Gastroesophageal sphincter (tissue), 4 donors: Measurements from ENCODE around the gene PCBP4. TPM values are rescaled to one million over a fixed set of nuclear protein-coding genes. Genes with fewer than 3 reads are reported as not detected.
A peak's percentile ranks its signal among the peaks of the same experiment; 100 is the strongest.

Experiments used
- ATAC-seq: fragments of 150-250 bp; one replicate; pipeline ENCODE4 v1.9.1; 2016; ENCODE audit warnings: mild to moderate bottlenecking, moderate library complexity
- H3K27ac ChIP-seq, 4 donors: fragments of 200-600 bp; sonication (generic) in 3 of 4; 1 replicate in 3 of 4; 2 replicates in 1 of 4; pipeline ENCODE4 v1.5.1; 2016 to 2019
- H3K27me3 ChIP-seq: fragments of 200-600 bp; sonication (generic); one replicate; pipeline ENCODE4 v1.5.1; 2019
- H3K36me3 ChIP-seq, 2 donors: fragments of 200-600 bp; sonication (generic); one replicate each; pipeline ENCODE4 v1.5.1; 2019; ENCODE audit warnings: control low read depth in 1 of 2
- H3K4me1 ChIP-seq, 3 donors: fragments of 200-600 bp; sonication (generic); 1 replicate in 2 of 3; 2 replicates in 1 of 3; pipeline ENCODE4 v1.5.1; 2016 to 2019; ENCODE audit warnings: control low read depth in 2 of 3
- H3K4me3 ChIP-seq, 2 donors: fragments of 200-600 bp; sonication (generic); one replicate each; pipeline ENCODE4 v1.5.1; 2019; ENCODE audit warnings: mild to moderate bottlenecking in 1 of 2, moderate library complexity in 1 of 2
- H3K9me3 ChIP-seq, 3 donors: fragments of 200-600 bp; sonication (generic); one replicate each; pipeline ENCODE4 v1.5.1; 2017 to 2019; ENCODE audit warnings: control low read depth in 2 of 3
- EP300 ChIP-seq: sonication (generic); formaldehyde crosslinking; IDR thresholded peaks from one replicate; pipeline ENCODE4 v1.6.1; 2017; ENCODE audit warnings: antibody characterized with exemption, mild to moderate bottlenecking
- POLR2A ChIP-seq, 2 donors: fragments of 450-650 bp; IDR thresholded peaks; one replicate each; pipeline ENCODE4 v1.6.1; 2017; ENCODE audit warnings: antibody characterized with exemption in 2 of 2, mild to moderate bottlenecking in 2 of 2, moderate library complexity in 1 of 2
- POLR2AphosphoS5 ChIP-seq: sonication (generic); formaldehyde crosslinking; IDR thresholded peaks from one replicate; pipeline ENCODE4 v1.6.1; 2017; ENCODE audit warnings: antibody characterized with exemption
- WGBS, 2 donors: methylation state at CpG; one replicate each; pipeline ENCODE4 v1.1.5; 2018; ENCODE audit warnings: low coverage in 1 of 2; 5-methylcytosine and 5-hydroxymethylcytosine counted together
- total RNA-seq, 4 donors: library from RNA; depleted of rRNA; stranded (reverse); fragments of >200 nt; gene quantifications; one replicate each; pipeline ENCODE4 v1.1.0, GENCODE V29; 2016
- TF ChIP-seq, protein P1 (sequence below), 4 experiments: fragments of 200-600 bp in 2 of 4; fragments of 450-650 bp in 2 of 4; sonication (generic) in 1 of 4; IDR thresholded peaks; one replicate each; pipeline ENCODE4 v1.5.1; 2017 to 2019; ENCODE audit warnings: antibody characterized with exemption in 4 of 4, mild to moderate bottlenecking in 2 of 4, moderate library complexity in 2 of 4

PCBP4 gene
- total RNA-seq, 4 donors from 2014 or later, result 80.7 to 335 (median 186) TPM

DNA sequence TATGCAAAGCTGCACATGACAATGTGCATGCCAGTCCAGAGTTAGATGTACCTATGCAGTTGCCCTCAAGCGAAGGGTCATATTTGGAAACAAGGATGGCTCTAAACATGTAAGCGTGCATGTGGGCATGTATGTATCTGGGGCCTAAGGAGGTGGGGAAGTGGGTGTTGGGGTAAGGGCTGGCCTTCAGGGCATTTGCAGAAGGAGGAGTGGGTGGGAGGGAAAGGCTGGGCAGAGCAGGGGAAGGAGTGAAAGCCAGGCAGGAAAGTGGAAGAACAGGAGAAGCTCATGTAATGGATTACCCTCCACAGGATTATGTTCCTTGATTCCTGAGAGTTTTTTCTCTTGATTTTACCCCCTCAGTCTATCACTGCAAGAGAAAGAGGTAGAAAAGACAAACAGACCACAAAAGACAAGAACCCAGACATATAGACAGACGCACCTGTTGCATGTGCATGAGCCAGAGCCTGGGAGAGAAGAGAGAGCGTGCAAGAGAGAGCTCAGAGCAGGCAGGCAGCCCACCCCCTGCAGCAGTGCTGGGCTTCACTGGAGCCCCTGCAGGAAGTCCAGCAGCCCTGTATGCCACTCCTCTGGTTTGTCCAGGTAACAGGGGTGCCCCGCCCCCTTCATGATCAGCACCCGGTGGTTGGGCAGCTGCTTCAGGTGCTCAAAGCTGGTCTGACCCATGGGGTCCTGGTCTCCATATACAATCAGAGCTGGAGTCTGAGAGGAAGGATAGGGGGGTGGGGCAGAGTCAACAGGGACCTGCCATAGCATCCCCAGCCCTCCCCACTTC, 1.8 kb upstream of the PCBP4 start:
- ATAC-seq, result no peak
- H3K4me3 ChIP-seq, result no peak overlapping the region
- peaks cover 0 to 68% (median 35%) of the 10 kb centered on the region in 3 donors for H3K4me1 ChIP-seq
- WGBS, 2 donors, result 50 to 90% methylated on average over 1 to 3 of the region's 6 CpGs
- TF ChIP-seq POLR2AphosphoS5 (no peak), POLR2A (IDR thresholded peaks at IDR 0.05) (no peak), EP300 (no peak)
- TF ChIP-seq, protein P1, sequence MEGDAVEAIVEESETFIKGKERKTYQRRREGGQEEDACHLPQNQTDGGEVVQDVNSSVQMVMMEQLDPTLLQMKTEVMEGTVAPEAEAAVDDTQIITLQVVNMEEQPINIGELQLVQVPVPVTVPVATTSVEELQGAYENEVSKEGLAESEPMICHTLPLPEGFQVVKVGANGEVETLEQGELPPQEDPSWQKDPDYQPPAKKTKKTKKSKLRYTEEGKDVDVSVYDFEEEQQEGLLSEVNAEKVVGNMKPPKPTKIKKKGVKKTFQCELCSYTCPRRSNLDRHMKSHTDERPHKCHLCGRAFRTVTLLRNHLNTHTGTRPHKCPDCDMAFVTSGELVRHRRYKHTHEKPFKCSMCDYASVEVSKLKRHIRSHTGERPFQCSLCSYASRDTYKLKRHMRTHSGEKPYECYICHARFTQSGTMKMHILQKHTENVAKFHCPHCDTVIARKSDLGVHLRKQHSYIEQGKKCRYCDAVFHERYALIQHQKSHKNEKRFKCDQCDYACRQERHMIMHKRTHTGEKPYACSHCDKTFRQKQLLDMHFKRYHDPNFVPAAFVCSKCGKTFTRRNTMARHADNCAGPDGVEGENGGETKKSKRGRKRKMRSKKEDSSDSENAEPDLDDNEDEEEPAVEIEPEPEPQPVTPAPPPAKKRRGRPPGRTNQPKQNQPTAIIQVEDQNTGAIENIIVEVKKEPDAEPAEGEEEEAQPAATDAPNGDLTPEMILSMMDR (IDR thresholded peaks at IDR 0.05), result no peak
- H3K27ac ChIP-seq, result peak overlapping the region in 2 of 4 donors; percentile 96 to 98
- H3K36me3 ChIP-seq, result peaks cover 0 to 11% of the 10 kb centered on the region in 2 donors
- no peaks in the 10 kb centered on the region for H3K9me3 ChIP-seq
- H3K27me3 ChIP-seq, result no peaks in the 10 kb centered on the region

DNA sequence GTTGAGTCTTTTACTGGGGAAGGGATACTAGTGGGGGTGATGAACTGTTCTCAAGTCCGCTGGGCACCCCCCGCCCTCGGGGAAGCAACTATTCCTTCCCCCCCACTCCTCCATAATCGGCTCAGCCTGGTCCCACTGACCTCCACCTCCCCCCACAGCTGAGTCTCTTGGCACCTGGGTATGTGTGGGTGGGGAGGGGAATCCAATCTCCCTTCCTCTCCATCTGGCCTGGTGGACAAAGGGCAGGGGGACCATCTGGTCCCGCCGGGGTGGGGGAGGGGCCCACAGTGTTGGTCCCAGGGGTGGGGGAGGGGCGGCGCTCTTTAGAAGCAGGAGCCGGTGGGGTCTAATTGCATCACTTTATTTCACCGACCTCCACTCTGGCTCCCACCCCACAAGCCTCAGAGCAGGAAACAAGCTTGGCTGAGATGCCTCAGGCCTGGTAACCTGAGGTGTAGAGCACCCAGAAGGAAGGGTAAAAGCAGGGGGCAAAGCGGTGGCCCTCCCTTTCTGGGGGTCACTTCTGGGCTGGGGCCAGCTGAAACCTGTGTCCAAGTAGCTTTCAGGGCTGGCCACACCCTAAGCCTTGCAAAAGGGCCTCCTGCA, 1.0 kb upstream of the PCBP4 start:
- peak overlapping the region; percentile 62 to 91 for H3K4me3 ChIP-seq
- 0% methylated on average over 1 of the region's 11 CpGs; no CpG with 5 or more reads in 1 of the 2 donors for WGBS, 2 donors
- H3K27me3 ChIP-seq, result no peaks in the 10 kb centered on the region
- H3K9me3 ChIP-seq, result no peaks in the 10 kb centered on the region
- peak overlapping the region; percentile 84 to 98 (median 94) for H3K27ac ChIP-seq
- H3K36me3 ChIP-seq, result peaks cover 0 to 11% of the 10 kb centered on the region in 2 donors
- ATAC-seq, result peak; percentile 4
- TF ChIP-seq POLR2A (IDR thresholded peaks at IDR 0.05) (no peak), POLR2AphosphoS5 (no peak), EP300 (no peak)
- TF ChIP-seq, protein P1 (IDR thresholded peaks at IDR 0.05), result no peak
- H3K4me1 ChIP-seq, result peaks cover 0 to 70% (median 33%) of the 10 kb centered on the region in 3 donors

DNA sequence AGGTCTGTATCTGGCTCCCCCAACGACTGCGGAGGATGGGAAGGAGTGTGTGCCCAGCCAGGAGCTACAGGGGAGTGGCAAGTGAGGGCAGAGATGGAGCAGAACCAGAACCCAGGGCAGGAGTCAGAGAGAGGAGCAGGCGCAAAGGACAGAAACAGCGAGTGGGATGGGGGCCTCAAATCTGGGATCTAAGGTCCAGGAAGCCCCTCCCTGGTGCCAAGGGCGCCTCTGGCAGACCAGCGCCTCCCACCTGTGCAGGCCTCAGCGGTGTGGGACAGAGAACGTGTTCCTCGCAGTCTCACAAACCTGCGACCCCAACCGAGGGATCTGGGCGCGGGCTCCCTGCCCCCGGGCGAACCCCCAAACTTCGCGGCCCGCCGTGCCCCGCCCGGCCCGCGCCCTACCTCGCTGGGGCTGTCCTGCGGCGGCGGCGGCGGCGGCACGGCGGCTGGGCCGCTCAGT, 301 bp downstream of the PCBP4 start:
- no peaks in the 10 kb centered on the region for H3K9me3 ChIP-seq
- peaks cover 0 to 11% of the 10 kb centered on the region in 2 donors for H3K36me3 ChIP-seq
- H3K4me3 ChIP-seq, result peak overlapping the region; percentile 62 to 91
- WGBS, 2 donors, result no CpG with 5 or more reads among the region's 33 CpGs
- TF ChIP-seq POLR2AphosphoS5 (no peak), EP300 (no peak), POLR2A (IDR thresholded peaks at IDR 0.05) (no peak)
- TF ChIP-seq, protein P1 (IDR thresholded peaks at IDR 0.05), result no peak
- no peaks in the 10 kb centered on the region for H3K27me3 ChIP-seq
- H3K27ac ChIP-seq, result peak overlapping the region; percentile 52 to 98 (median 94)
- peak; percentile 8 for ATAC-seq
- peaks cover 0 to 71% (median 30%) of the 10 kb centered on the region in 3 donors for H3K4me1 ChIP-seq

DNA sequence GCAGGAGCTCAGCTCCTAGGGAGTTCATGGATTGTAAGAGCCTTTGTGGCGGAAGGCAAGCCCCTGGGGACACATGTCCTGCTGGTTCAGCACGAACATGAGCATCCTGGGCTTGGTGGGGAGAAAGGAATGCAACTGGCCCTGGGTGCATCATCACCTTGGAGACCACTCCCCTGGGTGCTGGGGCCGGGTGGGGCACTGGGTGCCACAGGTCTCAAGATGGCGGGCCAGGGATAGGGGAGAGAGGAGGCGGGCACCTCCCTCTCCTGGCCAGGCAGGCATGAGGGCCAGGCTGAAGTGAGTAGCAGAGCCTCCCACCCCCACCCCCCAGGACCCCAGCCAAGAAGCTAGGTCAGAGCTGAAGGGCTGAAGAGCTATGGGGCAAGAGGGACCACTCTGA, 768 bp downstream of the PCBP4 start:
- Histone ChIP-seq H3K9me3 (no peaks in the 10 kb centered on the region), H3K4me3 (peak overlapping the region; percentile 62 to 91), H3K4me1 (peaks cover 0 to 76% (median 30%) of the 10 kb centered on the region in 3 donors), H3K27ac (peak overlapping the region; percentile 52 to 98 (median 94)), H3K36me3 (peaks cover 0 to 11% of the 10 kb centered on the region in 2 donors), H3K27me3 (no peaks in the 10 kb centered on the region)
- no peak for TF ChIP-seq POLR2A (IDR thresholded peaks at IDR 0.05)
- TF ChIP-seq, protein P1 (IDR thresholded peaks at IDR 0.05), result no peak
- TF ChIP-seq POLR2AphosphoS5, result no peak
- TF ChIP-seq EP300, result no peak
- no peak for ATAC-seq
- WGBS, 2 donors, result 70% methylated on average over 2 of the region's 5 CpGs; no CpG with 5 or more reads in 1 of the 2 donors
